Activated naive CD8-positive, alpha-beta T cell (primary cell): ENCODE results near the gene IGF2R.
"Not testable (repeated sequence)": the region's sequence is repeated elsewhere in the genome, so short reads cannot be mapped to it uniquely, and the experiment has no call there.

Source experiments
- H3K27ac Mint-ChIP-seq: one replicate; pipeline ENCODE4 v1.8.0; 2021; ENCODE audit warnings: mixed read lengths
- H3K27me3 Mint-ChIP-seq: one replicate; pipeline ENCODE4 v1.8.0; 2021; ENCODE audit warnings: mixed read lengths
- H3K36me3 Mint-ChIP-seq: one replicate; pipeline ENCODE4 v1.8.0; 2021; ENCODE audit warnings: mixed read lengths
- H3K4me1 Mint-ChIP-seq: one replicate; pipeline ENCODE4 v1.8.0; 2021; ENCODE audit warnings: low read depth, mixed read lengths
- H3K4me3 Mint-ChIP-seq: one replicate; pipeline ENCODE4 v1.8.0; 2021; ENCODE audit warnings: mild to moderate bottlenecking, mixed read lengths
- H3K9me3 Mint-ChIP-seq: one replicate; pipeline ENCODE4 v1.8.0; 2021; ENCODE audit warnings: low read depth, mixed read lengths

IGF2R gene

GRCh38 chr6:160082627-160083026 is 113.7 kb downstream of the IGF2R start:
- Mint-ChIP-seq H3K4me3 (no peak overlapping the region), H3K4me1 (no peaks in the 10 kb centered on the region), H3K9me3 (no peaks in the 10 kb centered on the region), H3K27me3 (no peaks in the 10 kb centered on the region), H3K36me3 (peaks cover 23% of the 10 kb centered on the region), H3K27ac (no peak overlapping the region)

GRCh38 chr6:160084198-160084776 is 115.4 kb downstream of the IGF2R start:
- Mint-ChIP-seq H3K4me1 (no peaks in the 10 kb centered on the region), H3K27me3 (no peaks in the 10 kb centered on the region), H3K36me3 (peaks cover 26% of the 10 kb centered on the region), H3K27ac (peak overlapping the region; percentile 72), H3K4me3 (no peak overlapping the region), H3K9me3 (no peaks in the 10 kb centered on the region)

- Mint-ChIP-seq H3K4me3 (no peak overlapping the region), H3K27ac (no peak overlapping the region), H3K4me1 (no peaks in the 10 kb centered on the region)
Measured at GRCh38 chr6:160085226-160085625, 116.3 kb downstream of the IGF2R start.

GRCh38 chr6:160085713-160086505 is 117.0 kb downstream of the IGF2R start:
- Mint-ChIP-seq H3K36me3 (peaks cover 24% of the 10 kb centered on the region), H3K4me1 (no peaks in the 10 kb centered on the region), H3K9me3 (no peaks in the 10 kb centered on the region), H3K27ac (no peak overlapping the region), H3K27me3 (no peaks in the 10 kb centered on the region), H3K4me3 (no peak overlapping the region)

More at GRCh38 chr6:160085226-160085625, 116.3 kb downstream of the IGF2R start:
- Mint-ChIP-seq H3K9me3 (no peaks in the 10 kb centered on the region), H3K27me3 (no peaks in the 10 kb centered on the region), H3K36me3 (peaks cover 26% of the 10 kb centered on the region)

GRCh38 chr6:160086754-160087153 is 117.9 kb downstream of the IGF2R start:
- H3K9me3 Mint-ChIP-seq = no peaks in the 10 kb centered on the region
- no peak overlapping the region for H3K4me3 Mint-ChIP-seq
- no peaks in the 10 kb centered on the region for H3K27me3 Mint-ChIP-seq
- no peaks in the 10 kb centered on the region for H3K4me1 Mint-ChIP-seq
- H3K27ac Mint-ChIP-seq = no peak overlapping the region
- H3K36me3 Mint-ChIP-seq = peaks cover 19% of the 10 kb centered on the region

GRCh38 chr6:160088069-160088783 is 119.3 kb downstream of the IGF2R start:
- Mint-ChIP-seq H3K36me3 (peaks cover 16% of the 10 kb centered on the region), H3K27me3 (no peaks in the 10 kb centered on the region), H3K9me3 (no peaks in the 10 kb centered on the region), H3K4me1 (no peaks in the 10 kb centered on the region), H3K4me3 (no peak overlapping the region), H3K27ac (no peak overlapping the region)

GRCh38 chr6:160088784-160089533 is 120.1 kb downstream of the IGF2R start:
- H3K27me3 Mint-ChIP-seq = no peaks in the 10 kb centered on the region
- H3K9me3 Mint-ChIP-seq = no peaks in the 10 kb centered on the region
- H3K27ac Mint-ChIP-seq = no peak overlapping the region
- peaks cover 16% of the 10 kb centered on the region for H3K36me3 Mint-ChIP-seq
- H3K4me3 Mint-ChIP-seq = no peak overlapping the region
- H3K4me1 Mint-ChIP-seq = no peaks in the 10 kb centered on the region

GRCh38 chr6:160089534-160089897 is 120.6 kb downstream of the IGF2R start:
- Mint-ChIP-seq H3K4me1 (no peaks in the 10 kb centered on the region), H3K9me3 (no peaks in the 10 kb centered on the region), H3K27ac (no peak overlapping the region), H3K4me3 (no peak overlapping the region), H3K36me3 (peaks cover 19% of the 10 kb centered on the region), H3K27me3 (no peaks in the 10 kb centered on the region)

- H3K27me3 Mint-ChIP-seq, H3K4me3 Mint-ChIP-seq, H3K27ac Mint-ChIP-seq, H3K4me1 Mint-ChIP-seq, H3K9me3 Mint-ChIP-seq: not testable (repeated sequence)
- peaks cover 14% of the 10 kb centered on the region for H3K36me3 Mint-ChIP-seq
Measured at GRCh38 chr6:160090442-160091239, 121.8 kb downstream of the IGF2R start.

GRCh38 chr6:160092176-160092575 is 123.3 kb downstream of the IGF2R start:
- H3K9me3 Mint-ChIP-seq, H3K27me3 Mint-ChIP-seq, H3K36me3 Mint-ChIP-seq, H3K4me3 Mint-ChIP-seq, H3K27ac Mint-ChIP-seq, H3K4me1 Mint-ChIP-seq: not testable (repeated sequence)

GRCh38 chr6:160092602-160093001 is 123.7 kb downstream of the IGF2R start:
- Mint-ChIP-seq H3K27ac (no peak overlapping the region), H3K9me3 (no peaks in the 10 kb centered on the region), H3K4me1 (no peaks in the 10 kb centered on the region), H3K27me3 (no peaks in the 10 kb centered on the region), H3K4me3 (no peak overlapping the region), H3K36me3 (peaks cover 8% of the 10 kb centered on the region)

- no peaks in the 10 kb centered on the region for H3K27me3 Mint-ChIP-seq
- H3K4me3 Mint-ChIP-seq = no peak overlapping the region
- no peak overlapping the region for H3K27ac Mint-ChIP-seq
- H3K9me3 Mint-ChIP-seq = no peaks in the 10 kb centered on the region
- peaks cover 6% of the 10 kb centered on the region for H3K36me3 Mint-ChIP-seq
- no peaks in the 10 kb centered on the region for H3K4me1 Mint-ChIP-seq
Measured at GRCh38 chr6:160093061-160093460, 124.2 kb downstream of the IGF2R start.

GRCh38 chr6:160093946-160094345 is 125.1 kb downstream of the IGF2R start:
- Mint-ChIP-seq H3K27ac (no peak overlapping the region), H3K27me3 (no peaks in the 10 kb centered on the region), H3K36me3 (peaks cover 7% of the 10 kb centered on the region), H3K4me1 (peaks cover 2% of the 10 kb centered on the region), H3K4me3 (no peak overlapping the region), H3K9me3 (no peaks in the 10 kb centered on the region)

GRCh38 chr6:160095146-160095845 is 126.4 kb downstream of the IGF2R start:
- peaks cover 9% of the 10 kb centered on the region for H3K36me3 Mint-ChIP-seq
- no peaks in the 10 kb centered on the region for H3K9me3 Mint-ChIP-seq
- no peak overlapping the region for H3K27ac Mint-ChIP-seq
- peaks cover 6% of the 10 kb centered on the region for H3K4me1 Mint-ChIP-seq
- H3K27me3 Mint-ChIP-seq = no peaks in the 10 kb centered on the region
- H3K4me3 Mint-ChIP-seq = no peak overlapping the region
